Raji (cell line): Measurements from ENCODE around the gene FNDC5.

Source experiments
- POLR2A ChIP-seq: IDR thresholded peaks from 2 replicates; pipeline ENCODE4 v1.6.1; 2011; ENCODE audit warnings: low read depth, low read length, control low read depth; ENCODE audit not compliant: insufficient read depth

The FNDC5 gene

DNA sequence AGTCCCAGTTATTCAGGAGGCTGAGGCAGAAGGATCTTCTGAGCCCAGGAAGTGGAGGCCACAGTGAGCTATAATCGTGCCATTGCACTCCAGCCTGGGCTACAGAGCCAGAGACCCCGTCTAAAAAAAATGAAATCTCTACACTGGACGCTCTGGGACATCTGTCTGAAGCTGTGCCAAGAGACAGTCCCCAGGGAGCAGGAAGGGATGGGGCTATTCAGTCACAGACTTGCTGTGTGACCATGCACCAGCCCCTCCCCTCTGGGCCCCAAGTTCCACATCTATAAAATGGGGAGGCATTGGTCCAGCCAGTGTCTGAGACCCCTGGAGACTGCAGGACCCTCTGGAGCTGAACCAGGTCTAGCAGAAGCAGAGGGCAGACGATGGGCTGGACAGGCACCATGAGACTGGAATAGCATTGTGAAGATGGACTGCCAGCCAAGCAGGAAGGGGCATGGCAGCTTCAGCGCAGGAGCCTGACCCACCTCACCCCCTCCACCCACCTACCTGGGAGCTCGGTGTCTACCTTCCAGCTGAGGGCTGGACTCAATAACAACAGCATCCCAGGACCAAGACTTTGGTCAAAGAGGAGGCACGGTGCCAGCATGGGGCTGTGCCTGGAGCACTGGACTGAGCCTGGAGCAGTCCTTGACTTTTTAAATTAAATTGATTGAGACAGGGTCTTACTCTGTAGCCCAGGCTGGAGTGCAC, 29.0 kb upstream of the FNDC5 start:
- no peak for TF ChIP-seq POLR2A

DNA sequence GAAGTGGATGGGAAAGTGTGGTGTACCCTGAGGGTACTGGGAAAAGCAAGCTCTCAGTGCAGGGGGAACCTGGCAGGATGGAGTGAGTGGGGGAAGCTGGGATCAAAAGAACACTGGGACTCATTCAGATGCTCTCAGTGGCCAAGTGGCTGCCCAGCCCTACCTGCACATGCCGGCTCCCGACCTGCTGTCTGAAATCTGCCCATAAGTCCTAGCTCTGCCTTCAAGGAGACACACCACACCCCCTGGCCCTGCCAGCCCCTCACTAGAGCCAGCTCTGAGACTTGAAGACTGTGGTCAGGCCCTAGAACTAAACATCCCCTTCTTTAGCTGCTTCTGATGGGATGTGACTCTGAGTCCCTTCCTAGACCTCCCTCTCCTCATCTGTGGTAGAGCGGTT, 28.2 kb upstream of the FNDC5 start:
- TF ChIP-seq POLR2A: no peak

DNA sequence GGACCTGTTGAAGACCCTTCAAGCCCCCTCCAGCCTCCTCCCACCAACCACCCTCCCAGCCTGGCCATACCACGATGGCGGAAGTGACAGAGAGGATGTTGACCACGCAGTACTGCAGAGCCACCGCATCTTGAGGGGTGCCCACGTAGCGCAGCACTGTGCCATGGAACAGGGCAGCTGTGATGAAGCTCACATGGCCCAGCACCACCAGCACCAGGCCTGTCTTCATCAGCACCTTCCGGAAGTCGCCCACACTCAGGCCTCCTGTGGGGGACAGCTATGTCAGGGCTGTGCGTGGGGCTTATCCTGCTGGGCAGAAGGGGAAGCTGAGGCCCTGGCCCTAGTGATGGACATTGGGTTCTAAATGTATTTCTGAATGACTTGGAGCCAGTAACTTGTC, 27.3 kb upstream of the FNDC5 start:
- TF ChIP-seq POLR2A: no peak

DNA sequence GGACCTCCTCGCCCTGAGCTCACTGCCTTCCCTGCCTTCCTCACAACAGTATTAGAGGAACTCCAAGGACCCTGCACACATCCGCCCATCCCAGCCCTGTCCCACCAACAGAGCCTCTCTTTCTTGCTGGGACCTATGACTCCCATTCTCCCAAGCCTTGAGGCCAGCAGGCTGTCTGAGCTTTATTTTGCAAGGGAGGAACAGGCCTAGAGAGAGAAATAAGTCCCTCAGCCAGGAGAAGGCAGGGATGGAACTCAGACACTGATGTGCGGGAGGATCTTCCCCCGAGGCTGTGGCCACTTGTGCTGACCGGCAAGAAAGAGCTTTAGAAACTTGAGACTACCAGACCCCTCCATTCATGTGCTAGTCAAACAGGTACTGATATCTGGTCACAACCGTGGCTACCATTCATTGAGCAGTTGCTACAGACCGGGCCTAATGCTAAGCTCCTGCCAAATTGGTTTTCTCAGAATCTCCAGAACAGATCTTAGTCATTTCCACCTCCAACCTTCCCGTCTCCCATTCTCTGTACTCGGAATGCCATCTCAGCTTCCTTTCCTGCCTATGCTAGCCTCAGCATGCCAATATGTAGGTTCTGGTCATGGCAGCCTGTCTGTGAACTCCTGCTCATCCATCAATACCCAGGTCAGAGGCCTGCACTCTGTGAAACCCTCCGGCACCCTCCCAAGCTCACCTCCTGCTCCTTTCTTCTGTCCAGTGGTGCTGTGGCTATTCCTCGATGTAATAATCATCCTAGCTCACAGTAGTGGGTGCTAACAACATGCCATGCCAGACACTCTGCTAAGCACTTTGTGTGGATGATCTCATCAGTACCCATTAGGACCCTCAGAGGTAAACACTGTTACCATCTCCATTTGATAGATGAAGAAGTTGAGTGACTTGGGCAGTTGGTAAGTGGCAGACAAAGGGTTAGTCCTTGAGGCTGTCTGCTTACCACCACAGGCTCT, 26.7 kb upstream of the FNDC5 start:
- no peak for TF ChIP-seq POLR2A

DNA sequence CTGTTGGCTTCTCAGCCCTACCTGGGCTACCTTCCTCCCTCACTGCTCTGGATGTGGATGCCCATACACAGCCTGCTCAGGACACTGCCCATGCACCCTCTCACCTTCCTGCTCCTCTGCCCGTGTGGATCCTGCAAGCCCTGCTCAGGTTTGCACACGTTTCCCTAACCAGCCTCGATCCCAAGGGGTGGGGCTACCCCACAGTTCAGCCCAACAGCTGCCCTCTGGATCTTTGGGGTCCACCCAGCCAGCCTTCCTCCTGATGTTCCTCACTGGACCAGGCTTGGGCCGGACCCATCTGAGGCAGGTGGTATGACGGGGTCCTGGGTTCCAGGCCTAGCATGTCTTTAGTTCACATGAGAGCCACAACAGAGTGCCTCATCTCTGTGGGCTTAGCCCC, 25.7 kb upstream of the FNDC5 start:
- no peak for TF ChIP-seq POLR2A

DNA sequence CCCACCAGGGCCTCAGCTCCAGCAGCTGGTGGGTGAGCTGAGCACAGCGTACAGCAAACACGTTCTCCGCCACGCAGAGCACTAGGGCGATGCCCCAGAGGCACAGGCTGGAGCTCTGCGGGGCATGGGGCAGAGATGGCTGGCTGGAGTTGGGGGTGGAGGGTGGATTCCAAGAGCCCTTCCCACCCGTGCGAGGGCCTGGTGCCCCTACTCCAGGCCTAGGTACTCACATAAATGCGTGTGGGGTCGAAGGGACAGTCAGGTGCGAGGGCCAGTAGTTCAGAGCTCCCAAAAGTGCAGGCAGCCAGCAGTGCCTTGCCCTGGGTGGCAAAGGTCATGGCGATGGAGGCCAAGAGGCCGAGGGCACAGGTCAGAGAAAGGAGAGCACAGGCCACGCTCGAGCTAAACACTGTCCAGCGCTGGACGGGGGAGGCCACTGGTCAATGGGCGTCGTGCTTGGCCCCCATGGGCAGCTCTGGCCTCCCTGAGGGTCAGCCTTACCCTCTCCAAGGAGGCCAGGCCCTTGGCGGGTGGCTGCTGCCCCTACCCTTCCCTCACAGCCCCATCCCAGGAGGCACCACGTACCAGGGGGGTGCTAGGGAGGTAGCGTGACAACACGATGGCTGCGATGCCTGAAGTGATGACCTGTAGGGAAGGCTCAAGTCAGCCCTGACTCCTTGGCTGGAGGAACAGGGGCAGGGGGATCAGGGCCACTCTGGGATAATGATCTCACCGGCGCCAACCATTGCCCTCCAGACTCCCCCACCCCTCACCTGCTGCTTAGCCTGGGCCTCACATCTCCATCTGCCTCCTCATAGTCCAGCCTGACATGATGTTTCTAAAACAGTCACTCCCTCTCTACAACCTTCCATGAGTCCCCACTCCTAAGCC, 24.9 kb upstream of the FNDC5 start:
- TF ChIP-seq POLR2A: no peak

DNA sequence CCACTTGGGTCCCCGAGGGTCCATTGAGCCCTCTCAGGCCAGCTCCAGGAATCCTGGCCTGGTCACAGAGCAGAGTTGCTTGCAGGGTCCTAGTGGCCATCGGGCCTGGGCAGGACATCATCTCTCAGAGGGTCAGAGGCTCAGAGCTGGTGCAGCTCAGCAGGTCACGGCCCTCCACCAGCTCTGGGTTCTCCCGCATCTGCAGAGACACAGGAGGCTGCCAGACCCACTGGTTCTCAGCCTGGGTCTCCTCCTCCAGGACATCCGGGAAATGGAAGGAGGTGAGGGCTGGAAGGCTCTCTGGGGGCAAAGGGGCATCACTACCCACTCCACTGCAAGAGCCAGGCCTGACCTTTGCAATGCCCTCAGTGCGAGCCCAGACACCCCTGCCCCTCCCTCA, 24.0 kb upstream of the FNDC5 start:
- no peak for TF ChIP-seq POLR2A

DNA sequence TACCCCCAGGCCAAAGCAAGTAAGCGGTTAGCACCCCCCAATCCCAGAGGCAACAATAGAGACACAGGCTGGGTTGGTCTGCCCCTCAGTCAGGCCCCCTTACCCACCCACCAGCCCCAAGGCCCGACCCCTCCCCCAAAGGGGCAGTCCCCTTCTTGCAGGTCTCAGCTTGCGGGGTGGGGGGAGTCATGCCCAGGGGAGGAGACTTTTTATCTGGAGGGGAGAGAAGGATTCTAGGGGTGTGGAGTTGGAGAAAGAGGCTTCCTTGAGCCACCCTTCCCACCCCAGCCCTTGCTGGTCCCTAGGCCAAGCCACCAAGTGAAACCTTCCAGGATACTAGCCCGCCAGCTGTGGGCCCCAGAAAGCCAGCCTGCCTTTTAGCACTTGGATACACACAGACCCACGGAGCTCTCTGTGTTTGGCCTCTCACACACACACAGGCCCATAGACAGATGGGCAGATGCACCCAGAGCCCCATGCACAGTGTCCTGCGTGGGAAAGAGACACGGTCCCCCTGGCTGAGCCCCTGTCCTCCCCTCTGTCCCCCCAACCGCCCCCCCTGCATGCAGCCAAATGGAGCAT, 23.4 kb upstream of the FNDC5 start:
- no peak for TF ChIP-seq POLR2A

DNA sequence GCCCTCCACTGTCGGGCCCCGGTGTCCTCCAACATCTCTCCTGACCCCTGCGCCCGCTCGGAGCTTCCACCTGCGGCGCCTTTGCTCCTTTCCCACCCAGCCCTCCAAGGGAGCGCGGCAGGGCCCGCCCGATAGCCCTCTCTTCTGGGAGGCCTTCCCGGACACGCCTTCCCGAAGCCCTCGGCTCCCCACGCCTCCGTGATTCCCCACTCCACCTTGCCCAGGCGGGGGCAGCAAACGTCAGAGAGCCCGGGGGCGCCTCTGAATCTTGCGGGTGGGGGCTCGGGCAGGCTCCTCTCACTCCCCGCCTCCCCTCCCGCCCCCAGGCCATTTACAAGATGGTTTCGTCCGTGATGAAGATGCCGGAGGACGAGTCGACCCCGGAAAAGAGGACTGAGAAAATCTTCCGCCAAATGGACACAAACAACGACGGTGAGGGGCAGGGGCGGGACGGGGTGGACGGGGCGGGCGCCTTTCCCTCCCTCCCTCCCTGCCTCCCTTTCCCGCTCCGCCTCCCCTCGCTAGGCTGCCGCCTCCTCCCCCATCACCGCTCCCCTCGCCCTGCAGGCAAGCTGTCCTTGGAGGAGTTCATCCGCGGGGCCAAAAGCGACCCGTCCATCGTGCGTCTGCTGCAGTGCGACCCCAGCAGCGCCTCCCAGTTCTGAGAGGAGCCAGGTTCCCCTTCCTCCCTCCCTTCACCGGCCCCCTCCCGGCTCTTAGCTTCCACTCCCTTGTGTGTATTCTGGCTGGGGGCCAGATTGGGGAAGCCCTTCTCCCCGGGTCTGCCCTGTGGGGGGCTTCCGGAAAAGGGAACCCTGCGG, 22.7 kb upstream of the FNDC5 start:
- no peak for TF ChIP-seq POLR2A

DNA sequence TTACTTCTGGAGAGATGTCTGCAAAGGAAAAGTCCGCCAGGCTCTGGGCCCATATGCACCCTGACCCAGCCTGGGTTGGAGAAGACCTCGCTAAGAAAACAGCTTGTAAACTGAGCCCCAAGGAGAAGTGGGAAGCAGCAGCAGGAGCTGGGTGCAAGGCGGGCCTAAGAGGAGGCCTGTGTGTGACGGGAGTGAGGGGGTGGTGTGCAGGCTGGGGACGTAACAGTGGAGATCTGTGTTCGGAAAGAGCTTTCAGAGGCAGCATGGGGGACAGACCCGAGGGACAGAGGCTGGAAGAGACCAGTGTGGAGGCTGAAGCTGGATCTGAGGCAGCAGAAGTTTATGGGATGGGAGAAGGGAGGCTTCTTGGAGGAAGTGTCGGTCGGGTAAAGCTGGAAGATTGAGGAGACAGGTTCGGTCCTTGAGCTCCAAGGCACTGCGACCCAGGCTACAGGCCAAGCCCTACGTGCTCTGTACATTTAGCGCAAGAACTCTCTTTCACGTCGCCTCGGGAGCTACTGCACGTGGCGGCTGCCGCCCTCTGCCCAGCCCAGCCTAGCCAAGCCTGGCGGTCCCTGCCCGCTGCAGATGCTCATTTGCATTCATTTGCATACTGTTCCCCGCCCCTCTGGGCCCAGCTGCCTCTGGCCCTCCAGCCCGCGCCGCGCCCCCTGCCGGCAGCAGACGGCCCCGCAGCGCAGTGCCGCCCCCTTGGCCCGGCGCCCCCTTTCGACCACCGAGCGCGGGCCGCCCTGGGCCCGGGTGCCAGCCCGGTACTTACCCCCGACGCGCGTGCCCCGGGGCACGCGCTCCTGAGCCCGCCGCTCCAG, 21.9 kb upstream of the FNDC5 start:
- no peak for TF ChIP-seq POLR2A

DNA sequence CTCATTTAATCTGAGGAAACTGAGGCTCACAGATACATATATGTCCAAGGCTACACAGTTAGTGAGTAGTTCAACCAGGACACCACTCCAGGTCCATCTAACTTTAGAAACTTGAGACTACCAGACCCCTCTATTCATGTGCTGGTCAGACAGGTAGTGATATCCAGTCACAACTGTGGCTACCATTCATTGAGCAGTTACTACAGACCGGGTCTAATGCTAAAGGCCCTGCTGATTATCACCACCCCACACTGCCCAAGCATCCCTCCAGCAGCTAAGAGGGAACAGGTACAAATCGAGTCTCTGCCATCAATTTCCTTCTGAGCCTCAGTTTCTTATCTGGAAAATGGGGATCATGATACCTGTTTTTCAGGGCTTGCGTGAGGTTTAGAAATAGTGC, 20.9 kb upstream of the FNDC5 start:
- TF ChIP-seq POLR2A: no peak

DNA sequence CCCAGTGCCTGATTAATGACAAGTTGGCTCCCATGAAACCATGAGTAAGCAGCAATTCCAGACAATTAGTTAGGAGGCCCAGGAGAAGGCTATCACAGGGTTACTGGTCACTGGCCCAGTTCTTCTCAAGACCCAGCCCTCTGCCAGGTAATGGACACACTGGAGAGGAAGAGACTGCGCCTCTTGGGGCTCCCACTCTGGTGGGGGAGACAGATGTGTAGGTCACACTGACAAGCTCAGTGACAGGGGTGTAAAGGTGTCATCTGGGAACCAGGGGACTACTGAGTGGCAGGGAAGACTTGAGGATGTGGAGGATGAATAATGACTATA, 20.5 kb upstream of the FNDC5 start:
- no peak for TF ChIP-seq POLR2A

DNA sequence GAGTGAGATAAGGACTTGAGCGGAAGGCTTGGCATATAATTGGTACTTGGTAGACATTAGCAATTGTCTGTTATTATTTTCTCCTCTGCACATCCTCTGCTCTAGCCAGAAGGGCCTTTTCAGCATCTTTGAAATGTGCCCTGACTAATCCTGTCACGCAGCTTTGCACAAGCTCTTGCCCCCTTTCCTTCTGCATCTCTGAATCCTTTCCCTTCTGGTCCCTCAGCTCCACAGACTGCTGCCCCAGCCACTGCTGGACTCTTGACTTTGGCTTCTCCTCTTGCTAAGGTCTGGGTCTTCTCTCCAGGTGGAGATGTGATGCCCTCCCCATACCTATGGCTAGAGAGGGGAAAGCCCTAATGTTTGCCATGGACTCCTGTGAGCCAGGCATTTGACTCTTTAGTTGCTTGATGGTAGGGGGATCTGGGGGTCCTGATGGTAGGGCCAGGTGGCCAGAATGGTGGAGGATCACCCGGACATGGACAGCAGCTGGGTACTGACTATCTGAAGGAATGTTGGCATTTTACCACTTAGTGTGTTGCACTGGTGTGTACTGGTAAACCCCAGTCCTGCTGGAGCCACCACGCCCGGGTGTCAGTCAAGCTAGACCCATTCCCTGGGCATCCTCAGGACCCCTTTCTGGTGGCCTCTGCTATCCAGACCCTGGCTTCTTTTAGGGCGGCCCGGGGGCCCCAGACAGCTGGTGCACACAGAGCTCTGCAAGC, 20.0 kb upstream of the FNDC5 start:
- no peak for TF ChIP-seq POLR2A
